Pancreas (tissue), 10 donors: ENCODE results near the gene RABGAP1L. TPM values are rescaled to one million over a fixed set of nuclear protein-coding genes. Genes with fewer than 3 reads are reported as not detected.
A peak's percentile ranks its signal among the peaks of the same experiment; 100 is the strongest.

Source experiments
- ATAC-seq, 4 donors: fragments of 200-7000 bp; cut with Tn5 transposase; one replicate each; pipeline versions ENCODE4 v1.8.0 to v1.9.1; 2020; ENCODE audit warnings: mild to moderate bottlenecking in 4 of 4, moderate library complexity in 4 of 4
- DNase-seq, 6 donors: peaks; one replicate each; pipeline ENCODE4 v3.0.0-alpha.2; 2020
- FAIRE-seq: peaks from 2 replicates; lab custom pipeline; 2012; peaks lifted over from hg19 to GRCh38; lab: Jason Lieb, UNC
- H3K27ac ChIP-seq, 4 donors: fragments of 200-600 bp; sonication (generic); 1 replicate in 3 of 4; 2 replicates in 1 of 4; pipeline versions ENCODE4 v1.5.0 to v1.8.0; 2020
- H3K27me3 ChIP-seq, 4 donors: fragments of 200-600 bp; one replicate each; pipeline ENCODE4 v1.8.0; 2021
- H3K36me3 ChIP-seq, 3 donors: fragments of 200-600 bp; sonication (generic) in 1 of 3; one replicate each; pipeline versions ENCODE4 v1.5.0 to v1.8.0; 2020 to 2021
- H3K4me1 ChIP-seq, 3 donors: fragments of 200-600 bp; one replicate each; pipeline ENCODE4 v1.8.0; 2021
- H3K4me3 ChIP-seq, 4 donors: fragments of 200-600 bp; sonication (generic) in 2 of 4; one replicate each; pipeline versions ENCODE4 v1.5.0 to v1.8.0; 2020 to 2021
- H3K9me3 ChIP-seq, 4 donors: fragments of 200-600 bp; one replicate each; pipeline ENCODE4 v1.8.0; 2021
- WGBS, 2 donors: extraction: QIAGEN DNeasy Blood & Tissue Kit; methylation state at CpG; one replicate each; pipeline ENCODE4 v1.1.7; 2013; 5-methylcytosine and 5-hydroxymethylcytosine counted together
- intact Hi-C, 3 donors: fragments of 100-400 bp; cut with DNase I; formaldehyde crosslinking; loops; one replicate each; pipeline versions ENCODE4 v1.11.1 to v1.14.2; 2022
- polyA plus RNA-seq, 2 donors: library from polyadenylated mRNA; stranded (reverse); fragments of 200-250 nt; gene quantifications; one replicate each; pipeline ENCODE4 v1.2.3, GENCODE V29; 2013
- total RNA-seq, 6 donors: library from RNA; stranded (reverse); fragmentation: NEBNext Ultra II Directional in 4 of 6; extraction: Animal tissue kit (Norgen Biotek cat#: 25700) in 4 of 6; gene quantifications; one replicate each; pipeline versions ENCODE4 v1.2.1 to v1.2.4, GENCODE V29; 2021 to 2023
- TF ChIP-seq, protein P1 (sequence below), 4 donors: fragments of 200-600 bp; sonication (generic) in 3 of 4; IDR thresholded peaks; one replicate each; pipeline versions ENCODE4 v1.5.0 to v1.8.0; 2021; ENCODE audit warnings: antibody characterized with exemption in 4 of 4
- donor health status: healthy with polysubstance abuse.
- donor health status: DM: no; HTN: no; CAD: no; lungs with moderate emphysema.
- donor health status: DM: no; HTN: no; CAD: no.
- donor health status: control.
- donor health status: control.
- donor health status: Bipolar disorder and iron deficiency.
- donor health status: DM: yes; HTN: yes; CAD: no.
- donor health status: DM: no; HTN: no; CAD: no.
- donor health status: DM: no; HTN: no; CAD: no.
- donor health status: DM: yes; HTN: yes; CAD: no.

RABGAP1L gene
- total and polyA plus RNA-seq, 8 donors: 13.9 to 64.8 (median 36.1) TPM

DNA sequence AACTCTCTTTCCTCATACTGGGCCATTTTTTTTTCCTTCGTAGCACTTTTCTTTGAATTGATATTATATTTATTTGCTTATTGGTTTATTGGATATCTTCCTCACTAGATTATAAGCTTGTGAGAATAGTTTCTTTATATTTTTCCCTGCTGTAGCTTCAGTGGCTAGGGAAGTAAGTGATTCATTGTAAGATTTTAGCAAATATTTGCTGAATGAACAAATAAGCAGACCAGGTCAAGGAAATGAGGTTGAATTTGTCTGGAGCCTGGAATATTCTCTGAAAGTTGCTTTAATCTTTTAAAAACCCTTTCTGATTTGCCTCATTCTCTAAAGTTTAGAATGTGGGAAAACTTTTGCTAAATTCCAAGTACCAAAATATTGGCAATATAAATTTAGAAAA, 80.2 kb downstream of the RABGAP1L start:
- FAIRE-seq (no peak), DNase-seq (no peak), ATAC-seq (peak in 2 of 4 donors; percentile 30 to 63)
- H3K4me3 ChIP-seq: no peak overlapping the region
- no peaks in the 10 kb centered on the region for H3K27me3 ChIP-seq
- intact Hi-C loops: no loop called here
- H3K36me3 ChIP-seq: no peaks in the 10 kb centered on the region
- no peak overlapping the region for H3K27ac ChIP-seq
- 59 to 66% methylated on average over 1 of the region's 1 CpG for WGBS, 2 donors
- peaks cover 0 to 8% (median 0%) of the 10 kb centered on the region in 3 donors for H3K4me1 ChIP-seq
- TF ChIP-seq, protein P1, sequence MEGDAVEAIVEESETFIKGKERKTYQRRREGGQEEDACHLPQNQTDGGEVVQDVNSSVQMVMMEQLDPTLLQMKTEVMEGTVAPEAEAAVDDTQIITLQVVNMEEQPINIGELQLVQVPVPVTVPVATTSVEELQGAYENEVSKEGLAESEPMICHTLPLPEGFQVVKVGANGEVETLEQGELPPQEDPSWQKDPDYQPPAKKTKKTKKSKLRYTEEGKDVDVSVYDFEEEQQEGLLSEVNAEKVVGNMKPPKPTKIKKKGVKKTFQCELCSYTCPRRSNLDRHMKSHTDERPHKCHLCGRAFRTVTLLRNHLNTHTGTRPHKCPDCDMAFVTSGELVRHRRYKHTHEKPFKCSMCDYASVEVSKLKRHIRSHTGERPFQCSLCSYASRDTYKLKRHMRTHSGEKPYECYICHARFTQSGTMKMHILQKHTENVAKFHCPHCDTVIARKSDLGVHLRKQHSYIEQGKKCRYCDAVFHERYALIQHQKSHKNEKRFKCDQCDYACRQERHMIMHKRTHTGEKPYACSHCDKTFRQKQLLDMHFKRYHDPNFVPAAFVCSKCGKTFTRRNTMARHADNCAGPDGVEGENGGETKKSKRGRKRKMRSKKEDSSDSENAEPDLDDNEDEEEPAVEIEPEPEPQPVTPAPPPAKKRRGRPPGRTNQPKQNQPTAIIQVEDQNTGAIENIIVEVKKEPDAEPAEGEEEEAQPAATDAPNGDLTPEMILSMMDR (IDR thresholded peaks at IDR 0.05): no peak
- H3K9me3 ChIP-seq: no peaks in the 10 kb centered on the region

DNA sequence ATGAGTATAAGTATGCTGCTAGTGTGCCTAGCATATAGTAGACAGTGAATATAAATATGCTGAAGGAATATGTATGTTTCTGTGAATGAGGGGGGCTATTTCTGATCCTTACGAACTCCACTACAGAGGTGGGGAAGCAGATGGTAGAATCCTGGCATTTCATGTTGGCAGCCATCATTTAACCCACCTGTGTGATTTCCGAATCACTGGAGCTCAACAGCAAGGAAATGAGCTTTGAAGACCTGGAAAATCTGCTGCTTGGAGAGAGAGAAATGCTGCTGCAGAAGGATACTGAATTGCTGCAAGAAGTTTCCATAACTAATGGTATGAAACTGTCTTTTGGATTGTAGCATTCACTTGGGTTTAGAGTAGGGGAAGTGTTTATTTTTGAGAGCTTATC, 83.5 kb downstream of the RABGAP1L start:
- no peaks in the 10 kb centered on the region for H3K27me3 ChIP-seq
- no peak overlapping the region for H3K27ac ChIP-seq
- FAIRE-seq: no peak
- 82 to 87% methylated on average over 2 of the region's 2 CpGs for WGBS, 2 donors
- H3K9me3 ChIP-seq: no peaks in the 10 kb centered on the region
- TF ChIP-seq, protein P1 (IDR thresholded peaks at IDR 0.05): no peak
- no peak for DNase-seq
- intact Hi-C loops: no loop called here
- H3K4me3 ChIP-seq: no peak overlapping the region
- no peak for ATAC-seq
- peaks cover 0 to 8% (median 0%) of the 10 kb centered on the region in 3 donors for H3K4me1 ChIP-seq
- H3K36me3 ChIP-seq: no peaks in the 10 kb centered on the region

DNA sequence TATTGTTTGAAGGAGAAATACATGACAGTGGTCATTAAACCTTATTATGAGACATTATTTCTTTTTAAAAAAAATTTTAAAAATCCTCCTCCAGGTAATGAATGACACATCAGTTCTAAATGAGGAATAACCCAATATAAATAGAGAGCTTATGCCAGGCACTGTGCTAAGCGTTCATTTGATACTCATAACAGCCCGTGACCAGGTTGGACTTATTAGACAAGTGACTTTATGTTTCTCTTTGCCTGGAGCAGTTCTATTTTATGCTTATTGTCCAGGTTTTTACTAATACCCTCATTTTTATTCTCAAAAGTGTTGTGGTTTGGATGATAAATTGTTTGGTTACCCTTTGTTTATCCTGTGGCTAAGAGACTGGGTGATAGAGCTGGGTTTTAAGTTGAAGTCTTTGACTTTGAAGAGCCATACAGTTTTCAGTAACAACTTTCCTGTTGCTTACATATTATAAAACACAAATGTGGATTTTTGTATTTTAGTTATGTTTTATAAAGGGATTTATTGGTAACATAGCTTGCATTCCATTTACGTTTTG, 84.2 kb downstream of the RABGAP1L start:
- H3K27ac ChIP-seq: no peak overlapping the region
- TF ChIP-seq, protein P1 (IDR thresholded peaks at IDR 0.05): no peak
- no peaks in the 10 kb centered on the region for H3K9me3 ChIP-seq
- no peak for DNase-seq
- intact Hi-C loops: no loop called here
- H3K27me3 ChIP-seq: no peaks in the 10 kb centered on the region
- H3K36me3 ChIP-seq: no peaks in the 10 kb centered on the region
- whole genome bisulfite sequencing, 2 donors: 79 to 82% methylated on average over 3 of the region's 3 CpGs
- ATAC-seq: no peak
- no peak overlapping the region for H3K4me3 ChIP-seq
- peaks cover 0 to 8% (median 0%) of the 10 kb centered on the region in 3 donors for H3K4me1 ChIP-seq
- FAIRE-seq: no peak

DNA sequence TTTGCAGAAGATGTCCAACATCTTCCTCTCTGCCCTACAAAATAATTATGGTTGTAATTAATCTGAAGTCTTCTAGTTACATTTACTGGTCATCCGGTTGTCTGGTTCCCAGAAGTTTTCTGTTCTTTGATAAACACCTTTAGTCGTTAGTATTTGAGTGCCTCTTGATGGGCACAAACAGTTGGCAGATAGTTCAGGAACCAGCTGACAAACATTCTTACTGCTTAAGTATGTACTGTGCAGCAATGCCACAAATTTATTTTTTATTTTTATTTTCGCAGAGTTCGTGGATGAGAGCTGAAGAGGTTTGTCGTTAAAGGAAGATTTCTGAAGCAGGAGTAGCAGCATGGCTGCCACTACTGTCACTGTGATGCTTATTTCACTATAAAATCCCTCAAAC, 84.7 kb downstream of the RABGAP1L start:
- FAIRE-seq: no peak
- Histone ChIP-seq H3K27me3 (no peaks in the 10 kb centered on the region), H3K36me3 (no peaks in the 10 kb centered on the region), H3K9me3 (no peaks in the 10 kb centered on the region), H3K27ac (no peak overlapping the region), H3K4me3 (no peak overlapping the region), H3K4me1 (peaks cover 0 to 8% (median 0%) of the 10 kb centered on the region in 3 donors)
- no peak for ATAC-seq
- no peak for DNase-seq
- intact Hi-C loops: no loop called here
- TF ChIP-seq, protein P1 (IDR thresholded peaks at IDR 0.05): no peak
- WGBS, 2 donors: 83 to 88% methylated on average over 5 of the region's 5 CpGs

DNA sequence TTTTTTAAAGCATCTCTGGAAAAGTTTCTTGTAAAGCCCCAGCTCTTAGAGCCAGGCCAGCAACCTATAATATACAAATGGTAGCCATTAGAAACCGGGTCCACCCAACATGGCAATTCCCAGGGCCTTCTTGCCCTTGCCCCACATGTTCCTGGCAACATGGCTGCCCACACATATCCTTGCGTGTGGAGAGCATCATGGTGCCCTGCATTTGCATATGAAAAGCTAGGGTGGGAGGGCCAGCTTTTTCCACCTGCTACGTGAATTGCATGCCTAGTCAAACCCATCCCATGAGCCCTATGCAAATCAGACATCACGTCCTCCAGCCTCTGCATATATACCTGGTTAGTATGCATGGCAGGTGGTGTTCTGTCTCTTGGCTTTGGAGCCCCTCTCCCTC, 88.2 kb downstream of the RABGAP1L start:
- no peaks in the 10 kb centered on the region for H3K36me3 ChIP-seq
- FAIRE-seq (no peak), DNase-seq (no peak), ATAC-seq (no peak)
- H3K27ac ChIP-seq: no peak overlapping the region
- 94 to 98% methylated on average over 4 of the region's 4 CpGs for WGBS, 2 donors
- no peaks in the 10 kb centered on the region for H3K9me3 ChIP-seq
- intact Hi-C loops: no loop called here
- no peaks in the 10 kb centered on the region for H3K4me1 ChIP-seq
- H3K4me3 ChIP-seq: no peak overlapping the region
- TF ChIP-seq, protein P1 (IDR thresholded peaks at IDR 0.05): no peak
- H3K27me3 ChIP-seq: no peaks in the 10 kb centered on the region
